ENCODE measurements around the gene CARD18. TPM values are rescaled to one million over a fixed set of nuclear protein-coding genes. Genes with fewer than 3 reads are reported as not detected.

Gene CARD18
- total RNA-seq, 1 donor from 2014 or later = 0.63 TPM

DNA sequence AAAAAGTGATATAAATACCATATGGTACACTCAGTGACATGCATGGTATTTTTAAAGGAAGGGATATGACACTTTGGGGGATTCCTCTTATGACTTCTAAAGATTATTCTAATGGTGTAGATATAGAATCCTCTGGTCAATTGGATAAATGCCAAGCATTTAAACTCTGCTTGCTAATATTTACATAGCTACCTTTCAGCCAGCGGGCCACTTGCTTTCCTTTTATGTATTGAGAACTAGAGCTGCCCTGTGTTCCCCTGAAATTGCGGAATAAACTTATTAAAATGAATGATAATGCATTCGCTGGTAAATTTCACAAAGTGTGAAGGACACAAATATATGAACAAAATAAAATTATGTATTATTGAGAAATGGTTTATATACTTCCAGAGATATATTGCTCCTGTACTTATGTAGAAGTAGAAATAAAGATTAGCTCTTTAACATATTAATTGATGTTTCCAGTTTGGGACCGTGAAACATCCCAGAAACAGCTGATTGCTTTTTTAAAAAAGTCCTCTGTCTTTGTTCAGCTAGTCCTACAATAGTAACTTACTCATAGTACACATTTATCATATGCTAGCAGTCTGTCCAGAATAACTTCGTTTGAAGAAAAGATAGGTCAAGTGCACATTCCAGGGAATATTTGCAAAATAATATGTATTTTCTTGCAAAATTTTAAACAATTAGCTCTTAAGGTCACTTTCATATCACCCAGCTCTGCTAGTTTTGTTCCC is 40.1 kb upstream of the CARD18 start:
- intact Hi-C loops (cut with micrococcal nuclease) = no loop called here
- no peak for DNase-seq

DNA sequence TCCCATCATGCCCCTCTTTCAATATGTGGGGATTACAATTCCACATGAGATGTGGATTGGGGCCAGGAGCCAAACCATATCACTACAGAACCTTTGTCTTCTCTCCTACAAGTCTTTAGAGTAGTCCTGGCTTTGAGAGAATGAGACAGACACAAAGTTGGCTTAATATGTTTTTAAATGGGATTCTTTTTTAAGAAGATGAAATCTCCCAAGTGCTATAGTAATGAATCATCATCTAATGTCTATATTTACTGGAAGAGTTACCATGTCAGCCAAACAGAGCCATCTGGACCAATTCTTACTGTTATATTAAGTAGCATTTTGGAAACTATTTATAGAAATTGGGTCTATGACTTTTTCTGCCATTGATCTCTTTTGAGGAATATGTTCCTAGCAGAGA is 38.1 kb upstream of the CARD18 start:
- H3K9me3 ChIP-seq (replicated peaks) = no peaks in the 10 kb centered on the region
- intact Hi-C loops (cut with micrococcal nuclease) = no loop called here
- no peaks in the 10 kb centered on the region for H3K27me3 ChIP-seq (ENCODE audit: low read depth)
- no peak for DNase-seq
- H3K4me3 ChIP-seq = no peak overlapping the region
- H3K4me1 ChIP-seq = no peaks in the 10 kb centered on the region
- no peak overlapping the region for H3K27ac ChIP-seq (replicated peaks)
- no peaks in the 10 kb centered on the region for H3K36me3 ChIP-seq
- TF ChIP-seq, protein P1, sequence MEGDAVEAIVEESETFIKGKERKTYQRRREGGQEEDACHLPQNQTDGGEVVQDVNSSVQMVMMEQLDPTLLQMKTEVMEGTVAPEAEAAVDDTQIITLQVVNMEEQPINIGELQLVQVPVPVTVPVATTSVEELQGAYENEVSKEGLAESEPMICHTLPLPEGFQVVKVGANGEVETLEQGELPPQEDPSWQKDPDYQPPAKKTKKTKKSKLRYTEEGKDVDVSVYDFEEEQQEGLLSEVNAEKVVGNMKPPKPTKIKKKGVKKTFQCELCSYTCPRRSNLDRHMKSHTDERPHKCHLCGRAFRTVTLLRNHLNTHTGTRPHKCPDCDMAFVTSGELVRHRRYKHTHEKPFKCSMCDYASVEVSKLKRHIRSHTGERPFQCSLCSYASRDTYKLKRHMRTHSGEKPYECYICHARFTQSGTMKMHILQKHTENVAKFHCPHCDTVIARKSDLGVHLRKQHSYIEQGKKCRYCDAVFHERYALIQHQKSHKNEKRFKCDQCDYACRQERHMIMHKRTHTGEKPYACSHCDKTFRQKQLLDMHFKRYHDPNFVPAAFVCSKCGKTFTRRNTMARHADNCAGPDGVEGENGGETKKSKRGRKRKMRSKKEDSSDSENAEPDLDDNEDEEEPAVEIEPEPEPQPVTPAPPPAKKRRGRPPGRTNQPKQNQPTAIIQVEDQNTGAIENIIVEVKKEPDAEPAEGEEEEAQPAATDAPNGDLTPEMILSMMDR (IDR thresholded peaks at IDR 0.05; ENCODE audit: borderline replicate concordance) = no peak

More for the DNA sequence above, 40.1 kb upstream of the CARD18 start:
- Histone ChIP-seq H3K36me3 (no peaks in the 10 kb centered on the region), H3K9me3 (replicated peaks) (no peaks in the 10 kb centered on the region), H3K27ac (replicated peaks) (no peak overlapping the region), H3K4me1 (no peaks in the 10 kb centered on the region), H3K4me3 (no peak overlapping the region), H3K27me3 (ENCODE audit: low read depth) (no peaks in the 10 kb centered on the region)
- TF ChIP-seq, protein P1 (IDR thresholded peaks at IDR 0.05; ENCODE audit: borderline replicate concordance) = no peak

GRCh38 chr11:105168457-105168856 is 28.9 kb upstream of the CARD18 start:
- intact Hi-C loops (cut with micrococcal nuclease) = no loop called here
- Histone ChIP-seq H3K4me3 (no peak overlapping the region), H3K36me3 (no peaks in the 10 kb centered on the region), H3K27me3 (ENCODE audit: low read depth) (no peaks in the 10 kb centered on the region), H3K4me1 (no peaks in the 10 kb centered on the region), H3K27ac (replicated peaks) (no peak overlapping the region), H3K9me3 (replicated peaks) (peaks cover 25% of the 10 kb centered on the region)
- TF ChIP-seq, protein P1 (IDR thresholded peaks at IDR 0.05; ENCODE audit: borderline replicate concordance) = no peak
- no peak for DNase-seq

DNA sequence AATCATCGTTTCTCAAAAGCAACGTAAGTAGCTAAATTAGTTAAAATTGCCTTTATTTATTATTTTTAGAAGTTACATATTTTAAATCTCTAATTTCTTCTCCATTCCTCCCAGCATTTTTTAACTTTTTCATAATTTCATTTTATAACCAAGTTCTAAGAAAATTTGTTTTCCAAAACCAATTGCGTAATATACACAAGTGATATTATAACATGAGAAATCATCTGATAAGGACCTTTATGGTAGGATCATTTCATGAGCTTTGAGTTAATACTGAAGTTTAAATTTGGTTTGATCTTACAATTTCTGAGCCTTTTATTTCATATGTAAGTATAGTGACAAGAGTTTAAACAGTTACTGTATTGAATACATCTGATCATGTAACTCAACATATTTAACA is 27.7 kb upstream of the CARD18 start:
- H3K27me3 ChIP-seq (ENCODE audit: low read depth) = no peaks in the 10 kb centered on the region
- no peaks in the 10 kb centered on the region for H3K4me1 ChIP-seq
- no peak overlapping the region for H3K27ac ChIP-seq (replicated peaks)
- no peaks in the 10 kb centered on the region for H3K36me3 ChIP-seq
- intact Hi-C loops (cut with micrococcal nuclease) = no loop called here
- DNase-seq = no peak
- TF ChIP-seq, protein P1 (IDR thresholded peaks at IDR 0.05; ENCODE audit: borderline replicate concordance) = no peak
- peaks cover 25% of the 10 kb centered on the region for H3K9me3 ChIP-seq (replicated peaks)
- H3K4me3 ChIP-seq = no peak overlapping the region

GRCh38 chr11:105164208-105164607 is 24.6 kb upstream of the CARD18 start:
- no peak overlapping the region for H3K27ac ChIP-seq (replicated peaks)
- intact Hi-C loops (cut with micrococcal nuclease) = no loop called here
- H3K27me3 ChIP-seq (ENCODE audit: low read depth) = no peaks in the 10 kb centered on the region
- no peaks in the 10 kb centered on the region for H3K9me3 ChIP-seq (replicated peaks)
- H3K4me1 ChIP-seq = no peaks in the 10 kb centered on the region
- no peaks in the 10 kb centered on the region for H3K36me3 ChIP-seq
- TF ChIP-seq, protein P1 (IDR thresholded peaks at IDR 0.05; ENCODE audit: borderline replicate concordance) = no peak
- no peak for DNase-seq
- no peak overlapping the region for H3K4me3 ChIP-seq

All from left ventricle myocardium inferior (tissue), 1 donor.